HG02571 (cell line): ENCODE results near the gene MTCL1.

Experiments used
- ATAC-seq: cut with Tn5 transposase; IDR thresholded peaks from one replicate; pipeline ENCODE4 v1.9.1; 2021; ENCODE audit warnings: mild to moderate bottlenecking, moderate library complexity; ENCODE audit not compliant: unreplicated experiment

Gene MTCL1

DNA sequence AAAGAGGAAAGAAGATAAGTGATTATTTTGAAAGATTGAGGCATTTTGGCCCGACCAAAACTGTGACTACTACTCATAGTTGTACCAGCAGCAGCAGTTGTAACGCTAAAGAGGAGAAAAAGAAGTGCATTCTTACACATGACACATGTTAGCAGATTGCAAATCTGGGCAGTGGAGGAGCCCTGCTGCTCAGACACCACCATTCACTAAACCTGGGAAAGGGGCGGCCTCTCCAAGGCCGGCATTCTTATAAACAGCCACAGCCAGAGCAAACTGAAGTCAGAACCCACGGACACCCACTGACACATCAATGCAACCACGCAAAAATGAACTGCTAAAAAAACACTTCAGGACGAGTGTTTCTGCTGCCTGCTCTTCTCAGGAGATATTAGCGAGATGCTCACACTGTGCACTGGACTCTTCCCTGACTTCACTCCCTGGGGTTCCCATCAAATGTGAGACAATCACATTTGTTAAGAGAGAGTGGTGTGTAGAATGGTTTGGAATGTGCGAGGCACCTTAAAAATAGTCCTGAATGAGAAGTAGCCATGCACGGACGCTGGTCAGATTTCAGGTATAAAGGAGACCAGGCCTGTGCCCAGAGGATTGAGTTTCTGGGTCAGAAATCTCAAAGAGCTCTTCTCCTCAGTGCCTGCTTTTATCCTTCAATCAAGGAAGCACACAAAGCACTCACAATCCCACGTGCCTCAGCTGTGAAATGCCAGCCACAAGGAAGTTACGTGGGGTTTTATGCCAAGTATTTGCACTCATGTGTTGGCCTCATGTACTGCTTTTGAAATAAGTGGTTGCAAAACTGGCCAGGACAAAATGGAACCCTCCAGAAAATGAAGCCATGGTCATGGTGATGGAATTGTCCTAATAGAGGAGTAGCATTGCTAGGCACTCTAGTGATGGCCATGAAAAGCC is 83.4 kb downstream of the MTCL1 start:
- no peak for ATAC-seq

DNA sequence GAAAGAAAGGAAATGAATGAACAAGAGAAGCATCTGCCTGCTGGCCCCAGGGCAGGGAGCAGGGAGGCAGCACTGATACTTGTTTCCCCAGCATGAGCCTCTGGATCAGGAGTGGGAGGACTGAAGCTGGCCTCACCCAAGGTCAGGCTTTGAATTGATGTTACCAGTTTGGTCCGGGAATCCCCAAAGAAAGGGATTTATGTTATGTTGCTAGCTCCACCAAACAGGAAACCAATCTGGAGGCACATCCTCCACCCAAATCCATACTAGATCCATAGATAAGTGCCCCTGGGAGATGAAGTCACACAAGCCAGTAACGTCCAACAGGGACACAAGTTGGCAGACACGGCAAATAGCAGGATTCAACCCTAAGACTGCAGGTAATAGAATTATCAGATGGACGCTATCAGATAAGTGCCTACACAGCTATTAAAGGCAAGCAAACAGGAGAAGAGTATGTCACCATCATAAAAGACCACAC is 85.9 kb downstream of the MTCL1 start:
- no peak for ATAC-seq

DNA sequence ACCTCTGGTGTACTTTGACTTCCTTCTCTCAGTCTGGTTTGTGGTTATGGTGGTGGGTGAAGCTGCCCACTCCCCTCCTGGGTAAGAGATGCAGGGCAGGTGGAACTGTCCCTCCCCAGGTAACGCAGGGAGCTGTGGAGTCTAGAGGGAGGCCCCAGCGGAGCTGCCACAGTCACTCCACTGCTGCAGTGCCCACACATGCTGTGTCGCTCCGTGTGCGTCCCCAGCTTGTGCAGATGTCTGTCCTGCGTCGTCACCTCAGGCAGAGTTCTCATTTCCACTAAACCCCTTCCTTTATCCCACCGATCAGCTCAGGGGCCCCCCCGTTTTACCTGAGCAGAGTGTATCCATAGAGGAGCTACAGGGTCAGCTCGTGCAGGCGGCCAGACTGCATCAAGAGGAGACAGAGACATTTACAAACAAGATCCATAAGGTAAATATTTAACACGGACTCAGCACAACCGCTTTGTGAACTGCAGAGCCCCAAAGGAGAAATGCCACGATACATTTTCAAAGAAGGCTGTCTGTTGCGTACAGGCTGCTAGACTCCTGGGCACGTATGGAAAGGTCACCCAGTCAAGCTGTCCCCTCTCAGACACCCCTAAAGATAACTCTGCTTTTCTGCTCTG is 87.4 kb downstream of the MTCL1 start:
- ATAC-seq: no peak

DNA sequence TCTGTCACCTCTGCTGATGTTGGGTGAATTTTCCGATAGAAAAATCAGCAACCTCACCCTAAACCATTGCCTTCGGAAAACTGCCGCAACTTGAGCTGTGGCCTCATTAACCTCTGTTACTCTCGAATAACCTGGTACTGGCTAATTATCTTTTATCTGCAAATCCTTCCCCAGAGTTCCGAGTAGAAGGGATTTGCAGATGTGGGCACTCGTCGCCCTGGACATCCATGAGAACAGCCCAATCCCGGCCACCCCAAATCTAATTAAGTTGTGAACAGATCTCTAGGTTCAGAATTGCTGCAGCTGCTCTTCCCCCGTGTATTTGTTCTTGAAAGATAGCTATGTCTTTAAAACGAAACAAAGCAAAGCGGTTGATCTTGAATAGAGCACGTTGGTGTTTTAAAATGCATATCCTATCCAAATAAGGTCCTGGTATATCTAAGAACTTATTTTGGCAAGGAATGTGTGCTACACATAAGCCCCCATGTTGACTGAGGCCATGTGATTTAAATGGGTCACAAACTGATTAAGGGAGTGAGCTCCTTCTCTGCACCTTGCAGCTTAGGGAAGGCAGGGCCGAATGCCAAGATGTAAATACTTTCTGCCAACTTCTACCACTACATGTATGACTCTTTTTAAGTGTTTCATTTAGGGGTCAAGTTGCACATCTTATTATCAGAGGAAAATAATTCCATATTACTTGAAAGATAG is 88.2 kb downstream of the MTCL1 start:
- ATAC-seq: no peak

DNA sequence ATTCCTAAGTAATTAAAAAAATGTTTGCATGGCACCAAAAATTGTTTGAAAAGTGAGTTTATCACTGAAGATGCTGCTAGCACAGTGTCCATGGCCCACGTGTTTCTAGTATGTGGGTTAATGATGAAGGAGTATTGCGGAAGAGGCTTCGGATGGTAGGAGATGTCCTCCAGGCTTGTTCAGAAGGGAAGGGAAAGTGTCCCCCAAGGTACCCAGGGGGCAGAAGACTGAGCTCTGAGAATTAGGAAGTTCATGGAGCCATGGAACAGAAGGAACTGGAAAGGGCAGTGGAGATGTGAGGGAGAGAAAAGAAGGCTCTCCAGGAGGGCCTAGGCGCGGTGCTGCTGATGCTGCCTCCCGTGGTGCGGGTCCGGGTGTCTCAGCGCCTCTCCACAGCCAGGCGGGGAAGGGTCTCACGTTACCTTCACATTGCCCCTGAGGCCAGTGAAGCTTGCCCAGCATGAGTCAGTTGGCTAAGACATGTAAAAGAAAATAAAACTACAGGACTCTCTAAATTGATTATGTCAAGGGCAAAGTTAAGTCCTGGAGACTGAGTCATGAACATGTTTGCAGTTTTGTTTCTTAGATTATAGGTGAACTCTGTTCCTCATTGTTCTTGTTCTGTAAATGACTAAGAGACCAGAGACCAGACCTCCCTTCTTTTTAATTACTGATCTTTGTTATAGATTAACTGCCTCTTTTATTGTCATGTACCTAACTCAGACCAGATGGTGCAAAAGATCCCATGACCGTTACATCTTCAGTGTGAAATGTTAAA is 89.0 kb downstream of the MTCL1 start:
- ATAC-seq: no peak

DNA sequence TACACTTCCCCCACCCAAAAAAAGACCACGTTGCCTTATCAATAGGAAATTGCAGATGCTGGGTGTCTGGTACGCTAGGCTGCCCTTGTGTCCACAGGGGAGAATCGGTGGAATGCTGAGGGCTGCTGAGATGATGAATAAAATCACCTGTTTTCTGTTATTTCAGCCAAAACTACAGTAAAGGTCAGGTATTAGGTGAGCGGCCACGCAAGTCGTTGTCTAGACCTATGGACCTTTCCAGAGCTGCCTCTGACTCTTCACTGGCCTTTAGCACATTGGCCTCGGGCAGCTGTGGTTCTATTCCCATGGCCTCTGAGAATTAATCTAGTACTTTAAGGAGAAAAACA is 89.6 kb downstream of the MTCL1 start:
- ATAC-seq: no peak

DNA sequence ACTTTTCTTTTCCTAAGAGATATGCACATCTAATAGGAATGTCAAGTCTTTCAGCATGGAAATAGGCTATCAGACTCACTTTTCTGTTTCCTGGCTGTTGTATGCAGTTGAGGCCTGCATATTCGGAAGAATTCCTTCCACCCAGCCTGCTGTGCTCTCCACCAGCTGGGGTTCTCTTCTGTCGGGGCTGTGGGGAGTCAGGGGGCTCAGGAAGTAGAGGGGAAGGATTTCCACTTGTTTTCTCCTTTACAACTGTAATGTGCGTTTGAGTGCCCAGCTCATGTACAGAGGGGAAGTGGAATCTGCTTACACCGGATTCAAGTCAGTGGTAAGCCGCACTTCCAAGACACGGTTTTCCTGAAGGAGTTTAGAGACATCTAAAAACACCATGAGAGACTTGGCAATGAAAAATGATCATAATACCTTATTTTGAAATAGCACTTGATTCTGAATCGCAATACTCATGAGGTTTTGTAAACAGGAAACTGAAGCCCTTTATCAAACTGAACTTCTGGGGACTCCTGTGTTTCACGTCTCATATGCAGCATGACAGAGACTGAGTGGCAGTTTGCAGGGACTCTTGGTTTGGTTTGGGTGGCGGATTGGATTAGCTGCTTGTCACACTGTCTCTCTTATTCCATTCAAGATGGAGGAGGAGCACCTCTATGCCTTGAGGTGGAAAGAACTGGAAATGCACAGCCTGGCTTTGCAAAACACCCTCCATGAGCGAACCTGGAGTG is 90.4 kb downstream of the MTCL1 start:
- ATAC-seq: no peak

DNA sequence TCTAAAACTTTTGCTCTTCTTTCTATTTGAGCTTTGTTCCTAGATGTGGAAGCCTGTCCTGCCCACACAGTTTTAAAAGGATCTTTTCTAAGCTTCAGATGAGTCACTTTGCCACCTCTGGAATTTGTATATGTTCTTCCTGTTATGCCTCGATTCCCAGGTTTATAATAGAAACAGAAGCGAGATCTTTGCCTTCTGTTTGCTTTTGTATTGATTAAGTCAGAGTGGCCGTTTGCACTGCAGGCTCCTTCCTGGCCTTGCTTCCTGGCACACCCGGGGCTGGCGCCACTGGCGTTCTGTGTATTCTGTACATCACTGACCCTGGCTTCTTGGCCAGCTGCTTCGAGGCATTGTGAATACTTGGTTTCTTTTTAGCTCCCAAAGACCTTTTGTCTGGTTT is 91.8 kb downstream of the MTCL1 start:
- no peak for ATAC-seq

DNA sequence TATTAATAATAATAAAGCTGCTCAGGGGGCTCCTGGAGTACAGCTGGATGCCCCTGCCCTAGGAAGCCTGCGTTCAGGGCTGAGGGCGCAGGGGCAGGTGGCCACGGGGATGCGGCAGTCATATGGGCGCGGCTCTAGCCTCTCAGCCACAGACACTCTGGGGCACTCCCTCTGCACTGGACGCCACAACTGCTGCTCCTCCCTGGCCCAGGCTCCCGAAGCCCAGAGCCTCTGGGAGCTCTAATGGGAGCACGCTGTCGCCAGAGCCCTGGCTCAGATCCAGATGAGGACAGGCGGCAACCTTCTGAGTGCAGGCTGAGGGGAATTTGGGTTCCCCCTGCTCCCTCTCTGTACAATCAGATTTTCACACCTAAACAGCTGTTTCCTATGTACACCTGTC is 93.6 kb downstream of the MTCL1 start:
- ATAC-seq: no peak

DNA sequence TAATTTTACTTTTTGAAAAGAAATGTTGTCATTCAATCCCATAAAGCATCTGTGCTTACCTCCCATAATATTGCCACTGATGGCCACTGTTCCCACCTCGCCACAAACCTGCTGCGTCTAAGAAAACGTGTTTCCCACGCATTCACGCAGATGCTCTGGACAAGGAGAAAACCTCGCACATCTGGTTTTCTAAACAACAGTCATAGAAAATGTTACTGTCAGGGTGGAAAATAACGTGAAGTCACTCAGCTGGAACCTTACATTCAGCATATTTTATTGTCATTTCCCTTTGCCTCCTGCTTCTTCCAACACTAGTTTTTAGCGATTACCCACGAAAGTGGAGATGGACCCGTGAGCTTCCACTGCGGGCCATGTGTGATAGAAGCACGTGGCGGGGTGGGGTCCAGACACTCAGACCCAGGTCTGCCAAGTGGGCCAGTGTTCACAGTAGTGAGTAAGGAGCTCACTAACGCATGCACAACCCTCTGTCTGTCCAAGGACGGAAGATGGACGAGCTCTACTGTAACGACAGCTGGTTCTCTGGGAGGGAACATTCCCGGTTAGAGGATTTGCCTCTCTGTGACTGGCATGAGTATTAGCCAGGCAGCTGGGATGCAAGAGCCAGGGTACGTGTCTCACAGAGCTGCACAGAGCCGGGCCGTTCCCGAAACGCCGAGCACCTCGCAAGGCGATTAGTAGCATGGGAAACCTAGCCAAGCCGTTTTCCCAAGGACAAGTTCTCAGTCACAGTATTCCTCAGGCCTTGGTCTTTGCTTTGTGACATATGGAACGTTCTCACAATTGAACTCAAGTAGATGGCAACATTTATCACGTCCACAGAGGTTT is 94.5 kb downstream of the MTCL1 start:
- no peak for ATAC-seq

DNA sequence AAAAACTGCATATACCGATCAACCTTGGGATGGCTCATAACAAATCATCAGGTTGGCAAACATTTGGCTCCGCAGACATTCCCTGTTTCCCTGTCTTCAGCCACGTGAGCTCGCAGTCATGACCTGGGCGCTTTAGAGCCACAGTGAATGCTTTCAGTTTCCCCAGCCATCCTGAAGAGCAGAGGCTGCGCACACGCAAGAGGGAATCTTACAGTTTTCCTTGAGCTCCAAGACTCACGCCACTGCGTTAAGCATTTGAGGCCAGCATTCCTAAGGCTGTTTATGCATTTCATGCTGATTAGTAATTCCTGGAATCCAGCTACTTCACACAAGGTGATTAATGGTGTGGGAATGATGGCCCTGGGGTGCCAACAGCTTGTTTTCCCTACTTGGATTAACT is 95.1 kb downstream of the MTCL1 start:
- no peak for ATAC-seq

DNA sequence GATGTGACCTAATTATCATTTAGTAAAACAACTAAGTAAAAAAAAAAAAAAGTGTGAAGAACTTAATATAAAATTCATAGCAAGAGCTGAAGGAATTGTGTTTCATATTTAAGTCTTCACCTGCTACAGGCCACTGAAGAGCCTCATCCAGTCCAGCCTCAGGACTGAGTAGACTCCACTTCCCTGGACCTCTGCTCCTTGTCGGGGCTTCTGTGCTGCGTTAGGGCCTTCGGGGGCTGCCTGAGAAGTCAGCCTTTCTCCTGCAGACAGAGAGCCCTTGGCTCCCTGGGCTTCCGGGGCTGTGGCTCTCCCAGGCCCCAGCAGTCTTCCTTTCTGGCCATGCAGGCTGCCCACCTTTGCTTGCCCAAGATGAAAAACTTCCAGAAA is 95.5 kb downstream of the MTCL1 start:
- no peak for ATAC-seq

DNA sequence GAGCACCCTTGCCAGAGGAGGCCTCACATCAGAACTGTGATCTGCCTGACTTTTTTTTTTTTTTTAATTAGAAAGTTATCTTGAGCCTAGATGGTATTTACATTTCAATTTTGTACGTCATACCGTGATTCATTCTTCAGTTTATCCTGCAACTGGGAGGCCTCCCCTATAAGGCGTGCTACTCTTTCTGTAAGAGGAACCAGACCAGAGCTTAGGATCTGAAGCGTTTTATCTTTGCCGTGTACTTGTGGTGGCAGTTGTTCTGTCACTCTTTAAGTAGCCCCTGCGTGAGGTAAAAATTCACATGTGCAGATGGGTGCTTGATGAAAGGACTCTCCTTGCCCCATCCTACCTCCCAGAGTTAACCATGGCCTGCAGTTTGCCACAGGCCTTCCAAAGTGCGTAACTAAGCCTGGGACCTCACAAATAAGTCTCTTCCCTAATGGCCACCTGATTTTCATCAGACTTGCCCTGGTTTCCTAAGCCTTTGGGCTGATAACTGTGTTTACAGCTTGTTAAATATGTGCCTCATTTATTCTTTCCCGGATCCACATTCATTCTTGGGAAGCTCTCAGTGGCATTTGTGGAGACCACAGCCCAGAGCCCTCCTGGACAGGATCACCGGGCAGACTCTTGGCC is 96.0 kb downstream of the MTCL1 start:
- no peak for ATAC-seq

DNA sequence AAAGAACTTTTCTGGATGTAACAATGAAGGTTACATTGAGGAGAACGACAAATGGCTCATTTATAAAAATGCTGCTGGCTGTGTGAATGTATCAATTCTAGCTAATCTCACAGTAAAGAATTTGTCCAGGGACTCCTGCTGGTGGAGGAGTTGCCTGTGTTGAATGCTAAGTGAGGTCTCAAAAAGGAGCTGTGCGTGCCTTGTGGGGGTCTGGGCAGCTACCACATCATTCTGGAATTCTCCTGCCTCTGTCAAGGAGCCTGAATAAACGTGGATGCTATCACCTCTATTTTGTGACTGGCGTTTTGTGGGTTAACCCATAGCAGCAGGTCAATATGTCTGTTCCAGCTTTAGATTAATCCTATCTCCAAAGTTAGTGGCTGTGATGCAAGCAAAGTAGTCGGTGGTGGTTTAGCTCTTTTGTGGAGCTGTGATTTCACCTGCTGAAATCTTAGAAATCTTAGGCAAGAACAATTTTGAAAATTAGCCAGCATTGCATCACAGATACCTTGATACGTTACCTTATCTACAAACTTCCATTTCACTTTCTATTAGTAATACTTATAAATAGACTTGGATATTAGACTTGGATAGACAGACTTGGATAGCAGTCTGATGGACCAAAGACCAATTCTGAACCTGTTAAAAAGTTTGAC is 96.8 kb downstream of the MTCL1 start:
- no peak for ATAC-seq

DNA sequence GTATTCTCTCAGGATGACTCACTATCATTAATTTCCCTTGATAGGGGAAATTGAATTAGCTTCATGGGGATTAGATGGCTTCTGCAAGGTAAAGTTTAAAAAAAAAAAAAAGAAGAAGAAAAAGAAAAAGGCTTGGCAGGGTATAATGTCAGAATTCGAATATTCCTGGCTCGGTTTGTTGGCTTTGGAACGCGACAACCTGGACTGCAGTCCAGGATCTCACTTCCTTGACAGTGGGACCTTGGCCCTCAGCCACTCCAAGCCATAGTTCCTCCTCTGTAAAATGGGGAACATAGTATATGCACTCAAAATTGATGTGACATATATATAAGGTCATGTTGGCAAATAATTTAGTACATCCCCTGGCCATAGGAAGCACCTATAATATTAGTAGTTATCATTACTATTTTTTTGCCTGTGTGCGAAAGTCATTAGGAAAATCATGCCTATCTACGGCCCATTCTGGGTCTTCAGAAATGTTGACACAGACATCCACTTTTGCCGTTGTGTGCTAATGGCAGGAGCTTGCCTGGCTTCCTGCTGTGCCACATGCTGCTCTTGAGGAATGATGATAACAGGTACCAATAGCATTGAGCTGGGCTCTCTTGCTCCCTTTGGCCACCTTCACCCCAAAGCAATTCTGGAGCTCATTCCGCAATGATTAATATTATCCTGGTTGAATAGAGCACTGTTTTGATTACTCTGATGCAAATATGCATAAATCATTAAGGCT is 97.9 kb downstream of the MTCL1 start:
- ATAC-seq: no peak

DNA sequence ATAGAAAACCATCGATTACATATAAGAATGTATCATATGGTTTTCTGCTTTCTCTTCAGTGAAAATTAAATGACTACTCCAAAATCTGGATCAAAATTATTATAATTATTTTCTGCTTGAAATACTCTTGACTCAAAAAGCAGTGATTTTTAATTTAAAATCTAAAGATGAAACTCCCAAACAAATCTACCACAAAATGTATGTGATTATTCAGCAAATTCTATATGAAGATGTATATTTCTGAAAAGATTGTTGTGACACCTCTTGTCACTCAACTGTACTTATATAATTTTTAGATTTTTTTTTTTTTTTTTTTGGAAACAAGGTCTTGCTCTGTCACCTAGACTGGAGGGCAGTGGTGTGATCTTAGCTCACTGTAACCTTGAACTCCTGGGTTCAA is 98.6 kb downstream of the MTCL1 start:
- ATAC-seq: no peak

DNA sequence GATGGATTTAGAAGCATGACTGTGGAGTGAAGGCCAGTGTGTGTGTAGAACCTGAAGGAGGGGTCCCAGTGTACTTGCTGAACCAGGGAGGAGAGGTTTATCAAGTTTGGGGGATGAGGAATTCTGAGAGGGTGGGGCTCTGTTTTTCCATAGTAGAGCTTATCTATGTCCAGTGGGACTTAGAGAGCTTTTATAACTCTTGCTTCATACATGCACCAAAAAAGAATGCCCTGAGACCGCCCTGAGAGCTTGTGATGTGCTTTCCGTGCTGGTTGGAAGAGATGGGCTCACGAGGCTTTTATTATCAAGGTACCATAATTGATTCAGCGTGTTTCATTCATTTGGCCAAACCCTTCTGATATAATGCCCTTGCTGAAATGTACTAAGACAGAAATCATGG is 100.2 kb downstream of the MTCL1 start:
- no peak for ATAC-seq
